Liver (tissue), 9 donors: Measurements from ENCODE around the gene ATCAY. TPM values are rescaled to one million over a fixed set of nuclear protein-coding genes. Genes with fewer than 3 reads are reported as not detected.
A peak's percentile ranks its signal among the peaks of the same experiment; 100 is the strongest.
"Not testable (repeated sequence)": the region's sequence is repeated elsewhere in the genome, so short reads cannot be mapped to it uniquely, and the experiment has no call there.

Experiments used
- DNase-seq: peaks from one replicate; pipeline ENCODE4 v3.0.0-alpha.2; 2017; ENCODE audit warnings: low spot score
- H3K27ac ChIP-seq, 2 donors: one replicate each; pipeline ENCODE4 v1.7.0; 2013; ENCODE audit warnings: inconsistent platforms in 2 of 2, low read length in 2 of 2, control low read depth in 1 of 2, low read depth in 1 of 2, mild to moderate bottlenecking in 1 of 2
- H3K27me3 ChIP-seq, 4 donors: one replicate each; pipeline versions ENCODE4 v1.6.1 to v1.7.0; 2013; ENCODE audit warnings: low read length in 3 of 4, inconsistent platforms in 1 of 4, mild to moderate bottlenecking in 1 of 4, moderate library complexity in 1 of 4; ENCODE audit not compliant: control insufficient read depth in 4 of 4, insufficient read depth in 4 of 4
- H3K36me3 ChIP-seq, 4 donors: one replicate each; pipeline versions ENCODE4 v1.6.1 to v1.7.0; 2013; ENCODE audit warnings: low read length in 3 of 4, mild to moderate bottlenecking in 3 of 4, low read depth in 1 of 4, moderate library complexity in 1 of 4; ENCODE audit not compliant: control insufficient read depth in 4 of 4, insufficient read depth in 3 of 4
- H3K4me1 ChIP-seq, 4 donors: one replicate each; pipeline versions ENCODE4 v1.6.1 to v1.7.0; 2013; ENCODE audit warnings: low read length in 3 of 4, mild to moderate bottlenecking in 3 of 4, moderate library complexity in 1 of 4; ENCODE audit not compliant: control insufficient read depth in 4 of 4, insufficient read depth in 4 of 4
- H3K4me3 ChIP-seq, 3 donors: one replicate each; pipeline versions ENCODE4 v1.6.1 to v1.7.0; 2013; ENCODE audit warnings: low read length in 3 of 3, control low read depth in 1 of 3, low read depth in 1 of 3, mild to moderate bottlenecking in 1 of 3
- H3K9ac ChIP-seq, 2 donors: one replicate each; pipeline ENCODE4 v1.7.0; 2013; ENCODE audit warnings: low read length in 2 of 2, mild to moderate bottlenecking in 2 of 2, moderate library complexity in 2 of 2, control low read depth in 1 of 2, low read depth in 1 of 2
- H3K9me3 ChIP-seq, 4 donors: one replicate each; pipeline versions ENCODE4 v1.6.1 to v1.7.0; 2013; ENCODE audit warnings: low read length in 3 of 4; ENCODE audit not compliant: control insufficient read depth in 4 of 4
- EGR1 ChIP-seq, 2 donors: IDR thresholded peaks; 2 replicates each; pipeline ENCODE4 v1.6.1; 2016 to 2018; ENCODE audit warnings: antibody characterized with exemption in 2 of 2, low read depth in 2 of 2
- FOXA2 ChIP-seq: IDR thresholded peaks from 2 replicates; pipeline ENCODE4 v1.6.1; 2016; ENCODE audit warnings: antibody characterized with exemption
- GABPA ChIP-seq, 2 donors: IDR thresholded peaks in 1 of 2; conservative IDR thresholded peaks in 1 of 2; 2 replicates each; pipeline ENCODE4 v1.6.1; 2016; ENCODE audit warnings: antibody characterized with exemption in 2 of 2, mild to moderate bottlenecking in 1 of 2, moderate library complexity in 1 of 2
- JUND ChIP-seq, 2 donors: IDR thresholded peaks; 2 replicates each; pipeline ENCODE4 v1.6.1; 2016; ENCODE audit warnings: antibody characterized with exemption in 2 of 2
- NR2F2 ChIP-seq: IDR thresholded peaks from 2 replicates; pipeline ENCODE4 v1.6.1; 2016; ENCODE audit warnings: antibody characterized with exemption
- RAD21 ChIP-seq, 2 donors: IDR thresholded peaks; 2 replicates each; pipeline ENCODE4 v1.6.1; 2016; ENCODE audit warnings: antibody characterized with exemption in 2 of 2, mild to moderate bottlenecking in 2 of 2
- RXRA ChIP-seq, 2 donors: IDR thresholded peaks; 2 replicates each; pipeline ENCODE4 v1.6.1; 2017 to 2018; ENCODE audit warnings: antibody characterized with exemption in 2 of 2, mild to moderate bottlenecking in 1 of 2
- SP1 ChIP-seq: IDR thresholded peaks from 2 replicates; pipeline ENCODE4 v1.6.1; 2018; ENCODE audit warnings: antibody characterized with exemption, mild to moderate bottlenecking
- TAF1 ChIP-seq: conservative IDR thresholded peaks from 2 replicates; pipeline ENCODE4 v1.6.1; 2016; ENCODE audit warnings: antibody characterized with exemption, mild to moderate bottlenecking
- WGBS: extraction: QIAGEN DNeasy Blood & Tissue Kit; methylation state at CpG from one replicate; pipeline ENCODE4 v1.1.7; 2013; 5-methylcytosine and 5-hydroxymethylcytosine counted together
- polyA plus RNA-seq, 2 donors: library from polyadenylated mRNA; stranded (reverse) in 1 of 2; unstranded in 1 of 2; fragments of 200-250 nt in 1 of 2; fragments of >200 nt in 1 of 2; fragmentation: Nextera tagmentation in 1 of 2; extraction: Ambion mirVana in 1 of 2; gene quantifications; one replicate each; pipeline versions ENCODE4 v1.2.1 to v1.2.3, GENCODE V29; 2013 to 2015
- total RNA-seq, 2 donors: library from RNA; depleted of rRNA; stranded (reverse); fragments of >200 nt; gene quantifications; one replicate each; pipeline ENCODE4 v1.2.3, GENCODE V29; 2014
- TF ChIP-seq, protein P1 (sequence below): IDR thresholded peaks from 2 replicates; pipeline ENCODE4 v1.6.1; 2016; ENCODE audit warnings: antibody characterized with exemption
- TF ChIP-seq, protein P2 (sequence below): IDR thresholded peaks from 2 replicates; pipeline ENCODE4 v1.6.1; 2016; ENCODE audit warnings: antibody characterized with exemption
- TF ChIP-seq, protein P3 (sequence below): IDR thresholded peaks from 2 replicates; pipeline ENCODE4 v1.6.1; 2016; ENCODE audit warnings: antibody characterized with exemption
- TF ChIP-seq, protein P4 (sequence below): IDR thresholded peaks from 2 replicates; pipeline ENCODE4 v1.6.1; 2016; ENCODE audit warnings: antibody characterized with exemption, mild to moderate bottlenecking
- donor health status: healthy.
- donor health status: healthy.
- donor health status: healthy.
- donor health status: healthy.
- donor health status: healthy.

The ATCAY gene
- total and polyA plus RNA-seq, 4 donors = not detected

DNA sequence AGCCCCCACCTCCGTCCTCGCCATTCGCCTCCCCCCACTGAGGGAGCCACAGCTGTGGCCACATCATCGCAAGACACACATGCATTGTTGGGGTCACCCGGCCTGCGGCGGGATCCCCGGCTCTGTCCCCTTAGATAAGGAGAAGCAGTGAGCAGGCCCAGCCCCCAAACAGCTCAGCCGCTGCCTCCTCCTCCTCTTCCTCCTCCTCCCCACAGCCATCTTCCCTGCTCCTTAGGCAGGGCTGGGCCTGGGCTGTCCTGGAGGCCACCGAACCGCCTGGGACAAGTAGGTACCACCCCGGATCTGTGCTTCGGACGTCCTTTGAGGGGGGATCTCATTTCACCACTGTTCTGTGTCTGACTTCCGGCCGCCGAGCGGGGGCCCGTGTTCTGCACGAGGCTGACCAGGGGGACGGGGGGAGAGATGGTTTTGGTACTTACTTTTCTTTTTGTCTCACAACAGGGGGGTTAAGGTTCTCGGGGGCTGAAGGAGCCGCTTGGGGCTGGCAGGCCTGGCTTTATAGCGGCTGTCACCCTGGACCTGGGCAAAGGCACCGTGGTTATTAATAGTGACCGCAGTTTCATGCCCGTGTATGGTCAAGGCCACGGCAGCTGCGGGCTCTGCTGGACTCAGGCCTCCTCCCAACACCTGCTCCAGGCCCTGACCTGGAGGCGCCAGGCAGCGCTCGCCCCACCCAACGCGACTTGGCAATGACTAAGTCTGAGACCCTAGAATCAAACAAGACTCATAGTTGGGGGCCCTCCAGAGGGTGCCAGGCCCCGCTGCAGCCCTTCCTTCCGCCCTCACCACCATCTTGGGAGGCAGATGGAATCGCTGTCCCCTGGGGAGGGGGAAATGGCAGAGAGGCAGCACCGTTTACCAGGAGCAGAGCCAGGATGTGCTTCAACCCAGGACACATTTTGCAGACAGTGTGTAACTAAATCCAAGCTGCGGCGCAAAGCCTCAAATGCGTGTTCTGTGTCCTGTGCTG lies 70.7 kb downstream of the ATCAY start:
- H3K9ac ChIP-seq = no peak overlapping the region
- 60% methylated on average over 41 of the region's 41 CpGs for WGBS
- H3K9me3 ChIP-seq = no peaks in the 10 kb centered on the region
- peaks cover 0 to 1% (median 0%) of the 10 kb centered on the region in 4 donors for H3K4me1 ChIP-seq
- TF ChIP-seq, protein P1, sequence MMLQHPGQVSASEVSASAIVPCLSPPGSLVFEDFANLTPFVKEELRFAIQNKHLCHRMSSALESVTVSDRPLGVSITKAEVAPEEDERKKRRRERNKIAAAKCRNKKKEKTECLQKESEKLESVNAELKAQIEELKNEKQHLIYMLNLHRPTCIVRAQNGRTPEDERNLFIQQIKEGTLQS = no peak
- no peak for TF ChIP-seq RXRA (IDR thresholded peaks at IDR 0.05)
- no peak for TF ChIP-seq JUND (IDR thresholded peaks at IDR 0.05)
- TF ChIP-seq RAD21 (IDR thresholded peaks at IDR 0.05) = no peak
- TF ChIP-seq, protein P2, sequence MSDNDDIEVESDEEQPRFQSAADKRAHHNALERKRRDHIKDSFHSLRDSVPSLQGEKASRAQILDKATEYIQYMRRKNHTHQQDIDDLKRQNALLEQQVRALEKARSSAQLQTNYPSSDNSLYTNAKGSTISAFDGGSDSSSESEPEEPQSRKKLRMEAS = no peak
- no peak for TF ChIP-seq NR2F2
- no peak for TF ChIP-seq EGR1 (IDR thresholded peaks at IDR 0.05; ENCODE audit: low read depth in 2 of 2)
- TF ChIP-seq GABPA (IDR thresholded peaks at IDR 0.05 in 1 of 2, conservative IDR thresholded peaks at IDR 0.05 in 1 of 2) = no peak
- TF ChIP-seq TAF1 = no peak
- TF ChIP-seq, protein P3, sequence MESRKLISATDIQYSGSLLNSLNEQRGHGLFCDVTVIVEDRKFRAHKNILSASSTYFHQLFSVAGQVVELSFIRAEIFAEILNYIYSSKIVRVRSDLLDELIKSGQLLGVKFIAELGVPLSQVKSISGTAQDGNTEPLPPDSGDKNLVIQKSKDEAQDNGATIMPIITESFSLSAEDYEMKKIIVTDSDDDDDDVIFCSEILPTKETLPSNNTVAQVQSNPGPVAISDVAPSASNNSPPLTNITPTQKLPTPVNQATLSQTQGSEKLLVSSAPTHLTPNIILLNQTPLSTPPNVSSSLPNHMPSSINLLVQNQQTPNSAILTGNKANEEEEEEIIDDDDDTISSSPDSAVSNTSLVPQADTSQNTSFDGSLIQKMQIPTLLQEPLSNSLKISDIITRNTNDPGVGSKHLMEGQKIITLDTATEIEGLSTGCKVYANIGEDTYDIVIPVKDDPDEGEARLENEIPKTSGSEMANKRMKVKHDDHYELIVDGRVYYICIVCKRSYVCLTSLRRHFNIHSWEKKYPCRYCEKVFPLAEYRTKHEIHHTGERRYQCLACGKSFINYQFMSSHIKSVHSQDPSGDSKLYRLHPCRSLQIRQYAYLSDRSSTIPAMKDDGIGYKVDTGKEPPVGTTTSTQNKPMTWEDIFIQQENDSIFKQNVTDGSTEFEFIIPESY = no peak
- TF ChIP-seq, protein P4, sequence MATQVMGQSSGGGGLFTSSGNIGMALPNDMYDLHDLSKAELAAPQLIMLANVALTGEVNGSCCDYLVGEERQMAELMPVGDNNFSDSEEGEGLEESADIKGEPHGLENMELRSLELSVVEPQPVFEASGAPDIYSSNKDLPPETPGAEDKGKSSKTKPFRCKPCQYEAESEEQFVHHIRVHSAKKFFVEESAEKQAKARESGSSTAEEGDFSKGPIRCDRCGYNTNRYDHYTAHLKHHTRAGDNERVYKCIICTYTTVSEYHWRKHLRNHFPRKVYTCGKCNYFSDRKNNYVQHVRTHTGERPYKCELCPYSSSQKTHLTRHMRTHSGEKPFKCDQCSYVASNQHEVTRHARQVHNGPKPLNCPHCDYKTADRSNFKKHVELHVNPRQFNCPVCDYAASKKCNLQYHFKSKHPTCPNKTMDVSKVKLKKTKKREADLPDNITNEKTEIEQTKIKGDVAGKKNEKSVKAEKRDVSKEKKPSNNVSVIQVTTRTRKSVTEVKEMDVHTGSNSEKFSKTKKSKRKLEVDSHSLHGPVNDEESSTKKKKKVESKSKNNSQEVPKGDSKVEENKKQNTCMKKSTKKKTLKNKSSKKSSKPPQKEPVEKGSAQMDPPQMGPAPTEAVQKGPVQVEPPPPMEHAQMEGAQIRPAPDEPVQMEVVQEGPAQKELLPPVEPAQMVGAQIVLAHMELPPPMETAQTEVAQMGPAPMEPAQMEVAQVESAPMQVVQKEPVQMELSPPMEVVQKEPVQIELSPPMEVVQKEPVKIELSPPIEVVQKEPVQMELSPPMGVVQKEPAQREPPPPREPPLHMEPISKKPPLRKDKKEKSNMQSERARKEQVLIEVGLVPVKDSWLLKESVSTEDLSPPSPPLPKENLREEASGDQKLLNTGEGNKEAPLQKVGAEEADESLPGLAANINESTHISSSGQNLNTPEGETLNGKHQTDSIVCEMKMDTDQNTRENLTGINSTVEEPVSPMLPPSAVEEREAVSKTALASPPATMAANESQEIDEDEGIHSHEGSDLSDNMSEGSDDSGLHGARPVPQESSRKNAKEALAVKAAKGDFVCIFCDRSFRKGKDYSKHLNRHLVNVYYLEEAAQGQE = no peak
- TF ChIP-seq SP1 = no peak
- TF ChIP-seq FOXA2 = no peak
- no peaks in the 10 kb centered on the region for H3K27me3 ChIP-seq
- H3K4me3 ChIP-seq = peak overlapping the region in 1 of 3 donors; percentile 1
- H3K27ac ChIP-seq = no peak overlapping the region
- peaks cover 0 to 4% (median 0%) of the 10 kb centered on the region in 4 donors for H3K36me3 ChIP-seq
- peak; percentile 63 for DNase-seq

DNA sequence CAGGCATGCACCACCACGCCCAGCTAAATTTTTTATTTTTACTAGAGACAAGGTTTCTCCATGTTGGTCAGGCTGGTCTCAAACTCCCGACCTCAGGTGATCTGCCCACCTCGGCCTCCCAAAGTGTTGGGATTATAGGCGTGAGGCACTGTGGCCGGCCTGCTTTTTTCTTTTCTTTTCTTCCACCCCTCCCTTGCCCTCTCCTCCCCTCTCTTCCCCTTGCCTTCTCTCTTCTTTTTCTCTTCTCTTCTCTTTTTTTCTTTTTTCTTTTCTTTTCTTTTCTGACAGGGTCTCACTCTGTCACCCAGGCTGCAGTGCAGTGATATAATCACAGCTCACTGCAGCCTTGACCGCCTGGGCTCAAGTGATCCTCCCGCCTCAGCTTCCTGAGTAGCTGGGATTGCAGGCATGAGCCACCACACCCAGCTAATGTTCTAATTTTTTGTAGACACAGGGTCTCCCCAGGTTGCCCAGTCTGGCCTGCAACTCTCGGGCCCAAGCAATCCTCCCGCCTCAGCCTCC lies 72.3 kb downstream of the ATCAY start:
- WGBS = 83% methylated on average over 9 of the region's 9 CpGs
- not testable (repeated sequence) for H3K9me3 ChIP-seq, H3K4me1 ChIP-seq, H3K36me3 ChIP-seq, H3K9ac ChIP-seq, H3K27me3 ChIP-seq, H3K4me3 ChIP-seq, H3K27ac ChIP-seq, DNase-seq
